MCF 10A (cell line): Measurements from ENCODE around the gene MRPL20. TPM values are rescaled to one million over a fixed set of nuclear protein-coding genes. Genes with fewer than 3 reads are reported as not detected.
"Not testable (repeated sequence)": the region's sequence is repeated elsewhere in the genome, so short reads cannot be mapped to it uniquely, and the experiment has no call there.

Experiments
- BruUV-seq: library from RNA; stranded (reverse); fragments of 400-500 nt; replicated peaks from 2 replicates; lab custom pipeline; 2021; lab: Mats Ljungman, UMichigan
- CTCF ChIA-PET: fragments of 300-600 bp; sonication (Branson Sonifier 250); formaldehyde crosslinking; extraction: SDS; loops from one replicate; lab custom pipeline; 2021; ENCODE audit warnings: antibody characterized with exemption, inconsistent platforms; lab: Yijun Ruan, JAX
- POLR2A ChIA-PET: fragments of 300-600, 350-650 bp; sonication (Branson Sonifier 250); formaldehyde crosslinking; extraction: SDS; loops from one replicate; lab custom pipeline; 2020; ENCODE audit warnings: antibody characterized with exemption, inconsistent platforms; lab: Yijun Ruan, JAX
- DNase-seq: peaks from one replicate; pipeline ENCODE4 v3.0.0-alpha.2; 2018; ENCODE audit not compliant: unreplicated experiment
- H3K27ac Mint-ChIP-seq: one replicate; pipeline ENCODE4 v1.8.0; 2022; ENCODE audit warnings: mild to moderate bottlenecking, low read depth, mixed read lengths; ENCODE audit not compliant: unreplicated experiment
- H3K27me3 Mint-ChIP-seq: one replicate; pipeline ENCODE4 v1.8.0; 2022; ENCODE audit warnings: mixed read lengths; ENCODE audit not compliant: insufficient read depth, unreplicated experiment
- H3K36me3 Mint-ChIP-seq: one replicate; pipeline ENCODE4 v1.8.0; 2022; ENCODE audit warnings: mild to moderate bottlenecking, moderate library complexity, mixed read lengths; ENCODE audit not compliant: insufficient read depth, unreplicated experiment
- H3K4me1 Mint-ChIP-seq: one replicate; pipeline ENCODE4 v1.8.0; 2022; ENCODE audit warnings: mixed read lengths; ENCODE audit not compliant: insufficient read depth, unreplicated experiment
- H3K4me3 Mint-ChIP-seq: one replicate; pipeline ENCODE4 v1.8.0; 2022; ENCODE audit warnings: mild to moderate bottlenecking, moderate library complexity, mixed read lengths; ENCODE audit not compliant: unreplicated experiment
- H3K9me3 Mint-ChIP-seq: one replicate; pipeline ENCODE4 v1.8.0; 2022; ENCODE audit warnings: mixed read lengths; ENCODE audit not compliant: unreplicated experiment
- intact Hi-C: fragments of 100-400 bp; cut with micrococcal nuclease; formaldehyde crosslinking; loops from 2 replicates; pipeline ENCODE4 v1.14.1; 2022
- total RNA-seq: library from RNA; stranded (reverse); gene quantifications from 2 replicates; pipeline ENCODE4 v1.2.3, GENCODE V29; 2022
- TF ChIP-seq, protein P1 (sequence below): fragments of 200-600 bp; IDR thresholded peaks from one replicate; pipeline ENCODE4 v1.8.0; 2022; ENCODE audit warnings: antibody characterized with exemption, mild to moderate bottlenecking; ENCODE audit not compliant: unreplicated experiment

The MRPL20 gene
- total RNA-seq, 1 experiment from 2014 or later = 137 TPM

DNA sequence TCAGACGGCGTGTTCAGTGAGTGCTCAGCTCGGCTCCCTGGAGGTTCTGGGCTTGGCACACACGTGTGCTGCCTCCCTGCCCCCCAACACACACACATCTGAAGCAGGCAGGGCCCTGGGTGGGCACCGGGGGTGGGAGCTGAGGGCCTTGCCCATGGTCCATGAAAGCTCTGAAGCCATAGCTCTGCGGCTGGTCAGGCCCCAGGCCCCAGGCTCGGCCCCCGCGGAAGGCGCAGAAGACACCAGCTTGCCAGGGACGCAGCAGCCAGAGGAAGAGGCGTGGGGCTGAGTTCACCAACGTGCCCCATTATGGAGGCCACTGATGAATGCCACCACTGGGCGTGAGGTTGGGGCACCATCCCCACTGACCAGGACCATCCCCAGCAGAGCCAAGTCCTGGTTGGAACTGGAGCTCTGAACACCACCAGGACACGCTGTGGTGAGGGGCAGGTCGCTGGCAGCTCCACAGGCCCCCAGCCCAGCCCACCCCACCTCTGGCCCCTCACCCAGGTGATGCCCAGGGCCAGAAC, 36.3 kb downstream of the MRPL20 start:
- Mint-ChIP-seq H3K27me3 (no peaks in the 10 kb centered on the region), H3K4me3 (no peak overlapping the region), H3K4me1 (no peaks in the 10 kb centered on the region), H3K9me3 (no peaks in the 10 kb centered on the region), H3K27ac (no peak overlapping the region), H3K36me3 (peaks cover 25% of the 10 kb centered on the region)
- ChIA-PET POLR2A (interaction anchor here (0.6 to 1.6 kb wide), 5 partner anchors 18 to 277 kb away, joined by 4 to 6 read pairs (median 5); no protein-coding TSS in a partner anchor), CTCF (interaction anchor here (0.6 to 1.9 kb wide), 7 partner anchors 17 to 248 kb away, joined by 3 to 9 read pairs (median 4); no protein-coding TSS in a partner anchor)
- DNase-seq = no peak
- TF ChIP-seq, protein P1, sequence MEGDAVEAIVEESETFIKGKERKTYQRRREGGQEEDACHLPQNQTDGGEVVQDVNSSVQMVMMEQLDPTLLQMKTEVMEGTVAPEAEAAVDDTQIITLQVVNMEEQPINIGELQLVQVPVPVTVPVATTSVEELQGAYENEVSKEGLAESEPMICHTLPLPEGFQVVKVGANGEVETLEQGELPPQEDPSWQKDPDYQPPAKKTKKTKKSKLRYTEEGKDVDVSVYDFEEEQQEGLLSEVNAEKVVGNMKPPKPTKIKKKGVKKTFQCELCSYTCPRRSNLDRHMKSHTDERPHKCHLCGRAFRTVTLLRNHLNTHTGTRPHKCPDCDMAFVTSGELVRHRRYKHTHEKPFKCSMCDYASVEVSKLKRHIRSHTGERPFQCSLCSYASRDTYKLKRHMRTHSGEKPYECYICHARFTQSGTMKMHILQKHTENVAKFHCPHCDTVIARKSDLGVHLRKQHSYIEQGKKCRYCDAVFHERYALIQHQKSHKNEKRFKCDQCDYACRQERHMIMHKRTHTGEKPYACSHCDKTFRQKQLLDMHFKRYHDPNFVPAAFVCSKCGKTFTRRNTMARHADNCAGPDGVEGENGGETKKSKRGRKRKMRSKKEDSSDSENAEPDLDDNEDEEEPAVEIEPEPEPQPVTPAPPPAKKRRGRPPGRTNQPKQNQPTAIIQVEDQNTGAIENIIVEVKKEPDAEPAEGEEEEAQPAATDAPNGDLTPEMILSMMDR = no peak
- BruUV-seq = no TSS peak
- intact Hi-C loops = loop anchor here (10.0 kb wide), 1 partner anchor 134 kb away; no protein-coding TSS in a partner anchor

DNA sequence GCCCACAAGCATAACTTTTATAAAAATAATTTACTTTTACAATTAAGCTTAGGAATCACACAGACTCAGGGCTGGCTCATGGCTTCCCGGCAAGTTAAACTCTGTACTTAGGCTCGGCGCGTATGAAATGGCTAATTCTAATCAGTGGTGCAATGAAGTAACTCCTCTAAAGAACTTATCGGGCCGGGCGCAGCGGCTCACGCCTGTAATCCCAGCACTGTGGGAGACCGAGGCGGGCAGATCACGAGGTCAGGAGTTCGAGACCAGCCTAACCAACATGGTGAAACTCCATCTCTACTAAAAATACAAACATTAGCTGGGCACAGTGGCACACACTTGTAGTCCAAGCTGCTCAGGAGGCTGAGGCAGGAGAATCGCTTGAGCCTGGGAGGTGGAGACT, 37.0 kb downstream of the MRPL20 start:
- DNase-seq, H3K4me1 Mint-ChIP-seq, H3K27me3 Mint-ChIP-seq, H3K4me3 Mint-ChIP-seq, H3K9me3 Mint-ChIP-seq, BruUV-seq, H3K27ac Mint-ChIP-seq: not testable (repeated sequence)
- CTCF ChIA-PET = interaction anchor here (0.6 to 0.7 kb wide), 2 partner anchors 80 to 147 kb away, joined by 3 to 4 read pairs; no protein-coding TSS in a partner anchor
- intact Hi-C loops = loop anchor here (10.0 kb wide), 1 partner anchor 135 kb away; no protein-coding TSS in a partner anchor
- H3K36me3 Mint-ChIP-seq = peaks cover 21% of the 10 kb centered on the region
- POLR2A ChIA-PET = interaction anchor here (0.6 to 1.6 kb wide), 3 partner anchors 18 to 276 kb away, joined by 4 to 6 read pairs (median 5); no protein-coding TSS in a partner anchor

DNA sequence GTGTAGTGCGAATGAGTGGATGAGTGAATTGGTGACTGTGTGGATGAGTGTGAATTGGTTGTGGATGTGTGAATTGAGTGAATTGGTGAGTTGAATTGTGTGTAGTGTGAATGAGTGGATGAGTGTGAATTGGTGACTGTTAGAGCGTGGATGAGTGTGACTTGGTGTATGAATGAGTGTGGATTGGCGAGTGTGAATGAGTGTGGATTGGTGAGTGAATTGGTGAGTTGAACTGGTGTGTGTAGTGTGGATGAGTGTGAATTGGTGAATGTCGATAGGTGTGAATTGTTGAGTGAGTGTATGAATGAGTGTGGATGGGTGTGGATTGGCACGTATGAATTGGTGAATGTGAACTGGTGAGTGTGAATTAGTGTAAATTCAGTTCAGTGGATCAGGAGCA, 39.8 kb downstream of the MRPL20 start:
- Mint-ChIP-seq H3K4me1 (no peaks in the 10 kb centered on the region), H3K27me3 (no peaks in the 10 kb centered on the region), H3K36me3 (peaks cover 8% of the 10 kb centered on the region), H3K9me3 (no peaks in the 10 kb centered on the region), H3K4me3 (no peak overlapping the region), H3K27ac (no peak overlapping the region)
- intact Hi-C loops = no loop called here
- BruUV-seq = no TSS peak
- no peak for DNase-seq
- TF ChIP-seq, protein P1 = no peak
- CTCF ChIA-PET = no interaction called here
- POLR2A ChIA-PET = no interaction called here

DNA sequence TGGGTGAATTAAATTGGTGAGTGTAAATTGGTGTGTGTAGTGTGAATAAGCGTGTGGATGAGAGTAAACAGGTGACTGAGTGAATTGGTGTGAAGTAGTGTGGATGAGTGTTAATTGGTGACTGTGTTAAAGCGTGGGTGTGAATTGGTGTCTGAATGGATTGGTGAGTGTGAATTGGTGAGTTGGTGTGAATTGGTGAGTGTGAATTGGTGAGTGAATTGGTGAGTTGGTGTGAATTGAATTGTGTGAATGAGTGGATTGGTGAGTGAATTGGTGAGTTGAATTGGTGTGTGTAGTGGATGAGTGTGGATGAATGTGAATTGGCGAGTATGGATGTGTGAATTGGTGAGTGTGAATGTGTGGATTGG, 40.4 kb downstream of the MRPL20 start:
- POLR2A ChIA-PET = no interaction called here
- no TSS peak for BruUV-seq
- Mint-ChIP-seq H3K27me3 (no peaks in the 10 kb centered on the region), H3K9me3 (no peaks in the 10 kb centered on the region), H3K4me3 (no peak overlapping the region), H3K36me3 (peaks cover 8% of the 10 kb centered on the region), H3K4me1 (no peaks in the 10 kb centered on the region), H3K27ac (no peak overlapping the region)
- DNase-seq = no peak
- intact Hi-C loops = no loop called here
- CTCF ChIA-PET = no interaction called here
- TF ChIP-seq, protein P1 = no peak
